ENCODE data around the gene PRSS8. TPM values are rescaled to one million over a fixed set of nuclear protein-coding genes. Genes with fewer than 3 reads are reported as not detected.

The PRSS8 gene
- total RNA-seq, 1 donor from 2014 or later, result 103 TPM

DNA sequence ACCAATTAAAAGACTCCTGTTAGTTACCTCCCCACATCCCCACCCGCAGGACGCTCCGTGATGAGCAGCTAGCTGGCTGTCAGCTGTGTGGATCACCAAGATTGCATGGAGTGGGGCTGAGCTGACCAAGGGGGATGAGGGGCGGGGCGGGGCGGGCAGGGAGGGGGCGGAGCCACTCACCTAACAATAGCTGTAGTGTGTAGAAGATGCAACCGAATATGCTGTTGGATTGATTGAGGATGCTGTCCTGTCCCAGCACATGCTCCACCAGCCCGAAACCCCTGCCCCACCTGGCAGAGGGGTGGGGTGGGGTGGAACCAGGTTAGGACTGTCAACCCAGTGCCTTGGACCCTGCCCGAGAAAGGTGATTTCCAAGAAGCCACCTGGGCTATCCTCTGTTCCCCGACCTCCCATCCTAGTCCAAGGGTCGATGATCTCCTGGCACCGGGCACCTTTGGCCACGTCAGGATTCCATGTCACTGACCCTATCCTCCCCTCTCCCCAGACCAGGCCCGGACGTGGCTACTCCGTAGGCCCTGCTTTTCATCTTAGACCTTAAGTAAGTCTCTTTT, 42.3 kb downstream of the PRSS8 start:
- intact Hi-C loops (cut with DNase I), result no loop called here
- no peak for DNase-seq
- Histone ChIP-seq H3K9me3 (no peaks in the 10 kb centered on the region), H3K27ac (no peak overlapping the region), H3K27me3 (no peaks in the 10 kb centered on the region), H3K4me1 (peaks cover 18% of the 10 kb centered on the region), H3K36me3 (peaks cover 11% of the 10 kb centered on the region), H3K4me3 (peak overlapping the region; percentile 93)
- no peak for ATAC-seq
- TF ChIP-seq, protein P1, sequence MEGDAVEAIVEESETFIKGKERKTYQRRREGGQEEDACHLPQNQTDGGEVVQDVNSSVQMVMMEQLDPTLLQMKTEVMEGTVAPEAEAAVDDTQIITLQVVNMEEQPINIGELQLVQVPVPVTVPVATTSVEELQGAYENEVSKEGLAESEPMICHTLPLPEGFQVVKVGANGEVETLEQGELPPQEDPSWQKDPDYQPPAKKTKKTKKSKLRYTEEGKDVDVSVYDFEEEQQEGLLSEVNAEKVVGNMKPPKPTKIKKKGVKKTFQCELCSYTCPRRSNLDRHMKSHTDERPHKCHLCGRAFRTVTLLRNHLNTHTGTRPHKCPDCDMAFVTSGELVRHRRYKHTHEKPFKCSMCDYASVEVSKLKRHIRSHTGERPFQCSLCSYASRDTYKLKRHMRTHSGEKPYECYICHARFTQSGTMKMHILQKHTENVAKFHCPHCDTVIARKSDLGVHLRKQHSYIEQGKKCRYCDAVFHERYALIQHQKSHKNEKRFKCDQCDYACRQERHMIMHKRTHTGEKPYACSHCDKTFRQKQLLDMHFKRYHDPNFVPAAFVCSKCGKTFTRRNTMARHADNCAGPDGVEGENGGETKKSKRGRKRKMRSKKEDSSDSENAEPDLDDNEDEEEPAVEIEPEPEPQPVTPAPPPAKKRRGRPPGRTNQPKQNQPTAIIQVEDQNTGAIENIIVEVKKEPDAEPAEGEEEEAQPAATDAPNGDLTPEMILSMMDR (IDR thresholded peaks at IDR 0.05), result no peak

DNA sequence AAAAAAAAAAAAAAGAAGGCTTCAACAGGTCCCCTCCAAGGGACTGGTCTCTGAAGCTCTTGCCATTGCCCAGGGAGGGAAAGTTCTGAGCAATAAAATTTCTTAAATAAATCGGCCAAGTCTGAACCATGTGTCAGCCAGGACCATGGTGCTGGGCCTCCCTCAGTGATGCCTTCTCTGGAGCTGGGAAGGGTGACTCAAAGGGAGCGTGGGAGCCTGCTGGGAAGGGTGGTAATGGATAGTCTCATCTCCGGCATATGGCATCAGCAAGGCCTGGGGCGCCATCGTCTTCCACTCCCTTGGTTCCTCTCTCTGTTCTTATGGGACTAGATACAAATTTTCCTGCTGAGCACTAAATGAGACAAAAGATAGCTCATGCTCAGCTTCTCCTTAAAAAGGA, 43.2 kb downstream of the PRSS8 start:
- peaks cover 11% of the 10 kb centered on the region for H3K36me3 ChIP-seq
- DNase-seq (no peak), ATAC-seq (no peak)
- TF ChIP-seq, protein P1 (IDR thresholded peaks at IDR 0.05), result no peak
- intact Hi-C loops (cut with DNase I), result no loop called here
- H3K27me3 ChIP-seq, result no peaks in the 10 kb centered on the region
- no peak overlapping the region for H3K27ac ChIP-seq
- peaks cover 18% of the 10 kb centered on the region for H3K4me1 ChIP-seq
- H3K9me3 ChIP-seq, result no peaks in the 10 kb centered on the region
- no peak overlapping the region for H3K4me3 ChIP-seq

DNA sequence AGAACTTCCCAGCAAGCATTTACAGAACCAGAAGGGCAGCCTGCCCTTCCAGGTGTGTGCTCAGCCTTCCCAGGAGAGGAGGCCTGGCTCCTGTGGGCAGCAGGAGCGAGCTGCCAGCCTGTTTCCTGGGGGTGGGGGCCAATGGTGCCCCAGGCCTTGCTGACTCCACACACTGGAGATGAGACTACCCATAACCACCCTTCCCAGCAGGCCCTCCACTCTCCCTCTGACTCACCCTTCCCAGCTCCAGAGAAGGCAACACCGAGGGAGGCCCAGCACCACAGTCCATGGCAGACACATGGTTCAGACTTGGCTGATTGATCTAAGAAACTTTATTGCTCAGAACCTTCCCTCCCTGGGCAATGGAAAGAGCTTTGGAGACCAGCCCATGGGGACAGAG, 45.0 kb downstream of the PRSS8 start:
- Histone ChIP-seq H3K36me3 (peaks cover 11% of the 10 kb centered on the region), H3K9me3 (no peaks in the 10 kb centered on the region), H3K4me1 (peaks cover 13% of the 10 kb centered on the region), H3K4me3 (no peak overlapping the region), H3K27me3 (no peaks in the 10 kb centered on the region), H3K27ac (no peak overlapping the region)
- no peak for ATAC-seq
- TF ChIP-seq, protein P1 (IDR thresholded peaks at IDR 0.05), result no peak
- intact Hi-C loops (cut with DNase I), result no loop called here
- DNase-seq, result no peak

DNA sequence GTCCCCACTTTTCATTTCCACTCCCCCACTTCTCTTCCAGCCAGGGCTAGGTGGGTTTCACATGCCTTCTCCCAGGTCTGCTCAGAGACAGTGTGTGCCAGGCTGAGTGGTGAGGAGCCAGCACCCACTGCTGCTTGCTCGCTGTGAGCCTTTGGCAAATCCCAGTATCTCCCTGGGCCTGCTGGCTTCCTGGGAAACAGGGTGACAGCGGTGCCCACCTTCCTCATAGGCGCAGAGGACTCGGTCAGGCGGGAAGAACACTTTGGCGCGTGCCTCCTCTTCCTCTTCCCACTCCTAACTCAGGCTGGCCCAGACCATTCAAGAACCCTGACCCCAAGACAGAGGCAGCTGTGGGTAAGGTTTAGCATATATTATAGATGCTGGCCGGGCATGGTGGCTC, 46.3 kb downstream of the PRSS8 start:
- peaks cover 7% of the 10 kb centered on the region for H3K4me1 ChIP-seq
- no peak overlapping the region for H3K4me3 ChIP-seq
- no peak for DNase-seq
- H3K36me3 ChIP-seq, result peaks cover 11% of the 10 kb centered on the region
- no peaks in the 10 kb centered on the region for H3K9me3 ChIP-seq
- no peaks in the 10 kb centered on the region for H3K27me3 ChIP-seq
- no peak overlapping the region for H3K27ac ChIP-seq
- intact Hi-C loops (cut with DNase I), result no loop called here
- TF ChIP-seq, protein P1 (IDR thresholded peaks at IDR 0.05), result no peak
- no peak for ATAC-seq

DNA sequence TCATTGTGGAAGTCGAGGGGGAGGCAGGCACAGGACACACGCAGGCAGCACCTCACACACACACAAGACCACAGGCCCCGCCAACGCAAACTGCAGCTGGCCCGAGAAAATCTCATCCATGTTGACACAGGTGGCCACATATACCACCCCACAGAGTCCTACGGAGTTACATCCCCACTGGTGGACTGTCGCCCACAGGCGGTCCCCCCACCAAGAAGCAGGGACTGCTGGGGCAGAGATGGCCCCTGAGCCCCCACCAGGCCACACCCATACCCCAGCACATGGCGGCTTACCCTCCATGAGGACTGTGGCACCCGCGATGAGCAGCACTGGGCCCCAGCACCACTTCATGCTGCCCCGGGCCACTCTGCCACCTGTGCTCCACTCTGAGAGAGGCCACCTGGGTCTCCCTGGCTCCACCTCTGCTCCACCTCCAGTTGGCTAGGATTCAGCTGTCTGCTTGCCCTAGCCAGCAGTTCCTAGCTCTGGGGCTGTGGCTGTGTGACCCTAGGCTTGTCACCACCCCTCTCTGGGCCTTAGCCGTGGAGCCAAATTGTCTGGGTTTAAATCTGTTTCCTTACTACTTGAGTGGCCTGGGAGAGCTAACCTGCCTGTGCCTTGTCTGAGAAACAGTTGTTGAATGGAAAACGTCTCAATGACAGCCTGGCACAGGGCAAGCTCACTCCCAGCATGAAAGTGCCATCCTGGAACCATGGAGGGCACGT, 46.9 kb downstream of the PRSS8 start, which contains the start of gene PRSS53:
Gene PRSS53, minus strand, starts transcription at position 485 of the 725 bp plus-strand sequence. Its CDS starts 134 bp downstream, at position 351.
- TF ChIP-seq, protein P1 (IDR thresholded peaks at IDR 0.05), result no peak
- H3K9me3 ChIP-seq, result no peaks in the 10 kb centered on the region
- H3K4me1 ChIP-seq, result peaks cover 5% of the 10 kb centered on the region
- peaks cover 16% of the 10 kb centered on the region for H3K36me3 ChIP-seq
- no peak within 1 kb of the TSS for H3K27ac ChIP-seq
- intact Hi-C loops (cut with DNase I), result no loop called here
- no peak for DNase-seq
- no peak for ATAC-seq
- H3K4me3 ChIP-seq, result no peak within 1 kb of the TSS
- no peaks in the 10 kb centered on the region for H3K27me3 ChIP-seq
